BE2C (cell line): ENCODE data around the gene RUBCNL.

Experiments used
- DNase-seq: peaks from one replicate; pipeline ENCODE4 v3.0.0-alpha.2; 2020
- H3K27me3 ChIP-seq: fragments of 250-450 bp; sonication (Bioruptor Pico); 2 replicates; pipeline ENCODE4 v1.5.1; 2020; ENCODE audit warnings: mild to moderate bottlenecking
- H3K36me3 ChIP-seq: fragments of 250-450 bp; sonication (Bioruptor Pico); 2 replicates; pipeline ENCODE4 v1.5.1; 2020; ENCODE audit warnings: mild to moderate bottlenecking
- H3K4me1 ChIP-seq: fragments of 250-450 bp; sonication (Bioruptor Pico); 2 replicates; pipeline ENCODE4 v1.5.1; 2020
- H3K4me3 ChIP-seq: 2 replicates; pipeline ENCODE4 v1.5.1; 2011; ENCODE audit warnings: low read depth, low read length
- H3K9me3 ChIP-seq: fragments of 250-450 bp; sonication (Bioruptor Pico); 2 replicates; pipeline ENCODE4 v1.5.1; 2020
- TF ChIP-seq, protein P1 (sequence below): IDR thresholded peaks from 2 replicates; pipeline ENCODE4 v1.5.1; 2012; ENCODE audit warnings: mild to moderate bottlenecking, low read depth, low read length

The RUBCNL gene

DNA sequence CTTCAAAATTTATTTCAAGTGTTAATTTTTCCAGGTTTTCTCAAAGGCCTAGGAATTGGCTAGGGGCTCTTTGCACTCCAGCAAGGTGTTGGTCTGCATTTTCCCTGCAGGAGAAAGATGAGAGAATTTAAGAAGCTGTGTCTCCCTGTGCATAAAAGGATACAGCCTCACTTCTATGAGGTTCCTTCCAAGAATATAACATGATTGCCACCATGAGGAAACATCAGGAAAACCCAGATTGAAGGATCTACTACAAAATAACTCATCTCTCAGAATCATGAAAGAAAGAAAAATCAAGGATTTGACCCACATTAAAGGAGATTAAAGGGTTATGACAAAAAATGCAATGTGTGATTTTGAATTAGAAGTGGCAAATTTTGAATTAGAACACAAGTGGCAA is 69.9 kb downstream of the RUBCNL start:
- H3K36me3 ChIP-seq = no peaks in the 10 kb centered on the region

DNA sequence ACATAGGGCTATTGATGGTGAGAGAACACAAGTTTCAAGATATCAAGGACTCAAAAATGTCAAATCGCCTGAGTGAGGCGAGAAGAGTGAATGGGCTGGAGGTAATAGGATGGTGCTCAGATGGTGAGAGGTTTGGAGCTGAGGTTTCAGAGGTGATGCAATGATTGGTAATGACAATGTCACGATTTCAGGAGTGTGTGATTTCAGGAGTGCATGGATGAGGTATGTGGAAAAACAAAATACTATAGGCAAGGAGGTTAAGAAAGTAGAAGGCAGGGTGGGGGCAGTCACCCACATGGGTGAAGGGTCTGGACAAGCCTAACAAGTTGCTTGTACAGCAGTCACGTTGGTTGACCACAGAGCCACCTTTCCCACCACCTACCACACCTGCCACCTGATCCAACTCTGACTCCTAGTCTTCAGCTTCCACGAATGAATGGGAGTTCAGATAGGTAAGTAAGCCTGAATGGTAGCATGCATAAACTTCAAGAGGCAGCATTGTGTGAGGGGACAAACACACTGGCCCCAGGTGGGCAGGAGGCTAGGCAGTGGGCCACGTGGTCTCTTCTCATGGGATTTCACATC is 71.5 kb downstream of the RUBCNL start:
- no peaks in the 10 kb centered on the region for H3K36me3 ChIP-seq
- no peak for DNase-seq
- no peaks in the 10 kb centered on the region for H3K9me3 ChIP-seq
- H3K4me3 ChIP-seq = no peak overlapping the region
- no peaks in the 10 kb centered on the region for H3K4me1 ChIP-seq
- H3K27me3 ChIP-seq = no peaks in the 10 kb centered on the region
- TF ChIP-seq, protein P1, sequence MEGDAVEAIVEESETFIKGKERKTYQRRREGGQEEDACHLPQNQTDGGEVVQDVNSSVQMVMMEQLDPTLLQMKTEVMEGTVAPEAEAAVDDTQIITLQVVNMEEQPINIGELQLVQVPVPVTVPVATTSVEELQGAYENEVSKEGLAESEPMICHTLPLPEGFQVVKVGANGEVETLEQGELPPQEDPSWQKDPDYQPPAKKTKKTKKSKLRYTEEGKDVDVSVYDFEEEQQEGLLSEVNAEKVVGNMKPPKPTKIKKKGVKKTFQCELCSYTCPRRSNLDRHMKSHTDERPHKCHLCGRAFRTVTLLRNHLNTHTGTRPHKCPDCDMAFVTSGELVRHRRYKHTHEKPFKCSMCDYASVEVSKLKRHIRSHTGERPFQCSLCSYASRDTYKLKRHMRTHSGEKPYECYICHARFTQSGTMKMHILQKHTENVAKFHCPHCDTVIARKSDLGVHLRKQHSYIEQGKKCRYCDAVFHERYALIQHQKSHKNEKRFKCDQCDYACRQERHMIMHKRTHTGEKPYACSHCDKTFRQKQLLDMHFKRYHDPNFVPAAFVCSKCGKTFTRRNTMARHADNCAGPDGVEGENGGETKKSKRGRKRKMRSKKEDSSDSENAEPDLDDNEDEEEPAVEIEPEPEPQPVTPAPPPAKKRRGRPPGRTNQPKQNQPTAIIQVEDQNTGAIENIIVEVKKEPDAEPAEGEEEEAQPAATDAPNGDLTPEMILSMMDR = no peak

More for the DNA sequence above, 69.9 kb downstream of the RUBCNL start:
- Histone ChIP-seq H3K4me3 (no peak overlapping the region), H3K27me3 (no peaks in the 10 kb centered on the region), H3K4me1 (no peaks in the 10 kb centered on the region), H3K9me3 (no peaks in the 10 kb centered on the region)
- TF ChIP-seq, protein P1 = 0 out of 2 replicates have a peak, but pooled peaks have one; percentile 5
- no peak for DNase-seq

DNA sequence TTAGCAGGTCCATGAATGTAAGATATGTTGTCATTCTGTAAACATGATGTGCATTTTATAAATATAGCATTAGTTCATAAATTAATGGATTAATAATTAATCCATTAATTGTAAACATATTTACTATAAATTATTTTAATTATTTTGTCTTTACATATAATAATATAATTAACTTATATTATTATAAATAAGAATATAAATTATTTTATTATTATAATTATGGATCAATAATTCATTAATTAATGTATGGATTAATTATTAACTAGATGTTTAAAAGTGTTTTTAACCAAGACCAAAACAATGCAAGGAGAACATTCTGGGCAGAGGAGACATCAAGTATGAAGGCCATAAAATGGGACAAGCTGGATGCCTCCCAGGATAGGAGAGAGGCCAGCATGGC is 72.0 kb downstream of the RUBCNL start:
- TF ChIP-seq, protein P1 = no peak
- H3K4me1 ChIP-seq = no peaks in the 10 kb centered on the region
- no peaks in the 10 kb centered on the region for H3K27me3 ChIP-seq
- H3K36me3 ChIP-seq = no peaks in the 10 kb centered on the region
- DNase-seq = no peak
- no peaks in the 10 kb centered on the region for H3K9me3 ChIP-seq
- no peak overlapping the region for H3K4me3 ChIP-seq

DNA sequence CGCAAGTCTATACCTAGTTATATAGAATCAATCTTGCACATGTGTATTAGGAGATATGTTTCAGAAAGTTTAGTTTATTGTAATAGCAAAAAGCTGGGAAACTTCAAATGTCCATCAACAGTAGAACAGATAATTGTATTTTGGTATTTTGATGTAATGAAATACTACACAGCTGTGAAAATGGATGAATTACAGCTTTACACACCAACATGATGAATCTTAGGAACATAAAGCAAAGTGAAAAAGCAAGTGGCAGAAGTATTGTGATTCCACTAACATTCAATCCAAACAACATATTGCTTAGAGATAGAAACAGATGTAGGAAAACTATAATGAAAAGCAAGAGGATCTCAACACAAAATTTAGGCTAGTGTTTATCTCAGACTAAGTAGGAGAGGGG is 72.5 kb downstream of the RUBCNL start:
- H3K27me3 ChIP-seq = no peaks in the 10 kb centered on the region
- H3K9me3 ChIP-seq = no peaks in the 10 kb centered on the region
- DNase-seq = no peak
- TF ChIP-seq, protein P1 = no peak
- H3K36me3 ChIP-seq = no peaks in the 10 kb centered on the region
- H3K4me3 ChIP-seq = no peak overlapping the region
- no peaks in the 10 kb centered on the region for H3K4me1 ChIP-seq

DNA sequence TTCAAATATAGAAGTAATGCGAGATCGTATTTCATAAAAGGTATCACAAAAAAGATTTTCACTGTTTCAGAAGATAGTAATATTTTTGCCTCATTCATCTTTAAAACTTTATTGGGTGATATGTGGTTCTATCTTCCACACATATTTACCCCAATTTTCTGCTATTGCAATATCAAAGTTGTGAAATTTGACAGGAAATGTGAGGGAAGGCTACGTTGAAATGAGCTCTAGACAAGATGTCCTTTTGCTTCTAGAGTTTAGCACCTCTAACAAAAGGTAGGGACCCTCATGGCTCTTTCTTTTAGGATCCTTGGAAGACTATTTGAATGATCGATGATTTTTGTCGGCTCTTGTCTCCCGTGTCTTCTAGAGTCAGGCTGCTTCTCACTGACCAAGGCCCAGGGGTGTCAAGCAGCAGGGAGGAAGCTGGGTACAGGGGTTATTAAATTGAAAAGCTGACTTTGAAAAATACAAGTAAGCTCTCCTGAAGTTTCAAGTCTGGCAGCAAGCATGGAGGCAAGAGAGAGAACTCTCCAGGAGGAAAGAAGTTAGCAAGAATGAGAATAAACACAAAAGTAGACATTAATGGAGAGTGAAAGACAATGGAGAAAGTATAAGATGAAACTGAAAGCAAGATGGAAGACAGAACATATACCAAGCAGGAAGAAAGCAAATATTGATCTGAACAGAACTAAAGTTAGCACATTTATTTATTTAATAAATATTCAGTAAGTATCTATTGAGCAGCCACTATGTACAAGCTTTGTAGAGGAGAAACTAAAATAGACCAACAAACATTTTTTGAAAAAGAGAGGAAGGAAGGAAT is 73.4 kb downstream of the RUBCNL start:
- DNase-seq = no peak
- TF ChIP-seq, protein P1 = no peak
- no peaks in the 10 kb centered on the region for H3K36me3 ChIP-seq
- no peaks in the 10 kb centered on the region for H3K27me3 ChIP-seq
- H3K4me3 ChIP-seq = no peak overlapping the region
- no peaks in the 10 kb centered on the region for H3K9me3 ChIP-seq
- no peaks in the 10 kb centered on the region for H3K4me1 ChIP-seq

DNA sequence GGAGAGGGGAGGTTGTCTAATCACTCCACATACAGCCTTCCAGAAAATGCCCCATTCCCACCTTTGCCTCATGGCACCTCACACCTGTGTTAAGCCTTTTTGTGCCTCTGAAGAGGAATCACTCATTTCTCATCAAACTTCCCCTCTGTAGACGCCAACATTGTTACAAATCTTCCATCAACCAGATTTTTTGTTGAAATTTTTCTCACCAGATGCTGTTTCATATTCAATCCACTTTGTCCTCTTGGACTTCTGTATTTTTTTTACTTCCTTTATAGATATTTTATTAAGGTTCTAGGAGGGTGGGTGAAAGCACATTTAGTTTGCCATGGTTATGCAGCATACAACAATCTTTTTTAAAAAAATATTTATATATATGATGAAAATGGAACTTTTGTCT is 74.0 kb downstream of the RUBCNL start:
- TF ChIP-seq, protein P1 = no peak
- Histone ChIP-seq H3K36me3 (no peaks in the 10 kb centered on the region), H3K9me3 (no peaks in the 10 kb centered on the region), H3K4me1 (no peaks in the 10 kb centered on the region), H3K27me3 (no peaks in the 10 kb centered on the region), H3K4me3 (no peak overlapping the region)
- no peak for DNase-seq
